ENCODE measurements around the gene BMPER. TPM values are rescaled to one million over a fixed set of nuclear protein-coding genes. Genes with fewer than 3 reads are reported as not detected.
"Not testable (repeated sequence)": the region's sequence is repeated elsewhere in the genome, so short reads cannot be mapped to it uniquely, and the experiment has no call there.

BMPER gene
- total RNA-seq, 4 donors from 2014 or later, result 1.0 to 22.5 (median 12.0) TPM

- no peak for TF ChIP-seq CTCF (IDR thresholded peaks at IDR 0.05)
- TF ChIP-seq POLR2AphosphoS5 (IDR thresholded peaks at IDR 0.05), result no peak
- no peak for TF ChIP-seq EP300 (IDR thresholded peaks at IDR 0.05)
- no peak for TF ChIP-seq POLR2A (IDR thresholded peaks at IDR 0.05)
- Histone ChIP-seq H3K27me3 (no peaks in the 10 kb centered on the region), H3K27ac (no peak overlapping the region), H3K36me3 (no peaks in the 10 kb centered on the region), H3K9me3 (no peaks in the 10 kb centered on the region), H3K4me3 (no peak overlapping the region), H3K4me1 (peaks cover 0 to 3% (median 0%) of the 10 kb centered on the region in 3 donors)
- no peak for ATAC-seq
- WGBS, 2 donors (ENCODE audit: low coverage in 1 of 2), result 80 to 88% methylated on average over 4 to 8 of the region's 8 CpGs
These were observed 262.7 kb downstream of the BMPER start for GRCh38 chr7:34168013-34168412.

- not testable (repeated sequence) for ATAC-seq, H3K4me3 ChIP-seq, H3K9me3 ChIP-seq, H3K36me3 ChIP-seq, H3K4me1 ChIP-seq, H3K27ac ChIP-seq, H3K27me3 ChIP-seq
- WGBS, 2 donors (ENCODE audit: low coverage in 1 of 2), result 93 to 98% methylated on average over 5 to 6 of the region's 32 CpGs
These were observed 269.6 kb downstream of the BMPER start for GRCh38 chr7:34174688-34175616.

- Histone ChIP-seq H3K36me3 (no peaks in the 10 kb centered on the region), H3K27me3 (no peaks in the 10 kb centered on the region), H3K4me1 (no peaks in the 10 kb centered on the region), H3K4me3 (no peak overlapping the region), H3K27ac (no peak overlapping the region), H3K9me3 (no peaks in the 10 kb centered on the region)
- no peak for ATAC-seq
- WGBS, 2 donors (ENCODE audit: low coverage in 1 of 2), result 83 to 85% methylated on average over 2 to 3 of the region's 3 CpGs
- TF ChIP-seq CTCF (IDR thresholded peaks at IDR 0.05), result no peak
- TF ChIP-seq POLR2AphosphoS5 (IDR thresholded peaks at IDR 0.05), result no peak
- TF ChIP-seq POLR2A (IDR thresholded peaks at IDR 0.05), result no peak
- TF ChIP-seq EP300 (IDR thresholded peaks at IDR 0.05), result no peak
These were observed 270.5 kb downstream of the BMPER start for GRCh38 chr7:34175837-34176236.

GRCh38 chr7:34177476-34177875 is 272.1 kb downstream of the BMPER start:
- 16 to 30% methylated on average over 3 of the region's 3 CpGs for WGBS, 2 donors (ENCODE audit: low coverage in 1 of 2)
- TF ChIP-seq EP300 (IDR thresholded peaks at IDR 0.05) (no peak), POLR2AphosphoS5 (IDR thresholded peaks at IDR 0.05) (no peak), CTCF (IDR thresholded peaks at IDR 0.05) (no peak), POLR2A (IDR thresholded peaks at IDR 0.05) (no peak)
- H3K27me3 ChIP-seq, result no peaks in the 10 kb centered on the region
- no peak overlapping the region for H3K27ac ChIP-seq
- no peaks in the 10 kb centered on the region for H3K4me1 ChIP-seq
- ATAC-seq, result no peak
- no peaks in the 10 kb centered on the region for H3K36me3 ChIP-seq
- no peak overlapping the region for H3K4me3 ChIP-seq
- no peaks in the 10 kb centered on the region for H3K9me3 ChIP-seq

- Histone ChIP-seq H3K27me3 (no peaks in the 10 kb centered on the region), H3K27ac (no peak overlapping the region), H3K36me3 (no peaks in the 10 kb centered on the region), H3K4me1 (no peaks in the 10 kb centered on the region), H3K9me3 (no peaks in the 10 kb centered on the region), H3K4me3 (no peak overlapping the region)
- ATAC-seq, result no peak
- 74 to 86% methylated on average over 2 to 3 of the region's 3 CpGs for WGBS, 2 donors (ENCODE audit: low coverage in 1 of 2)
- no peak for TF ChIP-seq EP300 (IDR thresholded peaks at IDR 0.05)
- TF ChIP-seq POLR2AphosphoS5 (IDR thresholded peaks at IDR 0.05), result no peak
- TF ChIP-seq POLR2A (IDR thresholded peaks at IDR 0.05), result no peak
- TF ChIP-seq CTCF (IDR thresholded peaks at IDR 0.05), result no peak
These were observed 276.1 kb downstream of the BMPER start for GRCh38 chr7:34181271-34181958.
